ENCODE results near the gene GGA2.

Gene GGA2

DNA sequence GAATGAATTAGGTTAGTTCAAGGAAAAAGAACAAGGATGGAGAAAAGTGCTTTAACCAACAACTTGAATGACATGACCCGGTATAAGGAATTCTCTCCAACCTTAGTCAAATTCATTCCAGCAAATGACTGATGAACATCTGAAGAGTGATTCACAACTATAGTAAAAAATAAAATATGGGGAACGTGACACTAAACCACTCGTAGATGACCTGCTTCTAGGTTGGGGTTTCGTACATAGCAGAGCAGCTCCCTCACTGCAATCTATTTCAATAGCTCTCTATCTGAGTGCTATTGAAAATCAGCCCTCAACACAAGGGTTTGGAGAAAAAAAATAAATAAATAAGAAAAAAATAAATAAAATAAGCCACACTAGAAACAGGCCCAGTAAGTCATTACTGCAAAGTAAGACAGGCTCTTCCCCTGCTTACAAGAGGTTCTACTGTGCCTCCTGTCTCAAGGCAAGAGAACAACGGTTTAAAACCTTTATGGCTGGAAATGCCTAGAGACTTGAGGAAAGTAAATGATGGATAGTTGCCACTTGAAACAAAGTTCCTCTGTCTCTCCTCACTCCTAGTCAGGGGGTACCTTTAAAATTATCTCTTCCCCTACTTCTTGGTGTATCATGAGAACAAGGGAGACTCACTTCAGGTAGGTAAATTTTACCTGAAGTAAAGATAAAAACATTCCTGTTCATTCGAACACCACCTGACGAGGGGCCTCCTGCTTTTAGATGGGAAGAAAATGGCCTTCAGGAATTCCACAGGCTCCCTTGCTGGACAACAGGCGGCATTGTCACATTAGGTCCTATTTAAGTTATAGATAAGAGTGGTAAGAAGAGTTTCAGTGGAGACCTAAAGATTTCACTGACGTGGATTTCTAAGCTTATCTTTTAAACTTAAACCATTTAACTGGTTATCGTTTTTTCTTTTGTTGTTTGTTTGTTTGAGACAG, 77.8 kb downstream of the GGA2 start:
- no peak overlapping the region for H3K4me3 ChIP-seq (ENCODE audit: low read length)
- 93% methylated on average over 10 of the region's 10 CpGs for WGBS
- peaks cover 53% of the 10 kb centered on the region for H3K36me3 ChIP-seq (ENCODE audit: insufficient read depth, low read length)
- H3K9me3 ChIP-seq (ENCODE audit: insufficient read depth, low read depth, low read length): no peaks in the 10 kb centered on the region
- H3K27ac ChIP-seq (ENCODE audit: low read depth, low read length): no peak overlapping the region
- H3K4me1 ChIP-seq (ENCODE audit: insufficient read depth, low read length): no peaks in the 10 kb centered on the region
- H3K27me3 ChIP-seq (ENCODE audit: insufficient read depth, low read length): no peaks in the 10 kb centered on the region
- H3K9ac ChIP-seq (ENCODE audit: low read depth, low read length): no peak overlapping the region

DNA sequence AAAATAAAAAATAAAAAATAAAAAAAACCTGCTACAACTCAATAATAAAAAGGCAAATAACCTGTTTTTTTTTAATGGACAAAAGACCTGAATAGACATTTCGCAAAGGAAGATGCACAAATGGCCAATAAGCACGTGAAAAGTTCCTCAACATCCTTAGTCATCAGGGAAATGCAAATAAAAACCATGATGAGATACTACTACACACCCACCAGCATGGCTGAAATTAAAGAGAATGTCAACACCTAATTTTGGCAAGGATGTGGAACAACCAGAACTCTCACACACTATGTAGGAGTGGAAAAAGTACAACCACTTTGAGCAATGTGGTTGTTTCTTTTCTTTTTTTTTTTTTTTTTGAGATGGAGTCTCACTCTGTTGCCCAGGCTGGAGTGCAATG, 81.9 kb downstream of the GGA2 start:
- Histone ChIP-seq H3K9ac (ENCODE audit: low read depth, low read length) (no peak overlapping the region), H3K9me3 (ENCODE audit: insufficient read depth, low read depth, low read length) (no peaks in the 10 kb centered on the region), H3K36me3 (ENCODE audit: insufficient read depth, low read length) (peaks cover 42% of the 10 kb centered on the region), H3K4me3 (ENCODE audit: low read length) (no peak overlapping the region), H3K27me3 (ENCODE audit: insufficient read depth, low read length) (no peaks in the 10 kb centered on the region), H3K27ac (ENCODE audit: low read depth, low read length) (no peak overlapping the region), H3K4me1 (ENCODE audit: insufficient read depth, low read length) (no peaks in the 10 kb centered on the region)
- 98% methylated on average over 2 of the region's 2 CpGs for WGBS

DNA sequence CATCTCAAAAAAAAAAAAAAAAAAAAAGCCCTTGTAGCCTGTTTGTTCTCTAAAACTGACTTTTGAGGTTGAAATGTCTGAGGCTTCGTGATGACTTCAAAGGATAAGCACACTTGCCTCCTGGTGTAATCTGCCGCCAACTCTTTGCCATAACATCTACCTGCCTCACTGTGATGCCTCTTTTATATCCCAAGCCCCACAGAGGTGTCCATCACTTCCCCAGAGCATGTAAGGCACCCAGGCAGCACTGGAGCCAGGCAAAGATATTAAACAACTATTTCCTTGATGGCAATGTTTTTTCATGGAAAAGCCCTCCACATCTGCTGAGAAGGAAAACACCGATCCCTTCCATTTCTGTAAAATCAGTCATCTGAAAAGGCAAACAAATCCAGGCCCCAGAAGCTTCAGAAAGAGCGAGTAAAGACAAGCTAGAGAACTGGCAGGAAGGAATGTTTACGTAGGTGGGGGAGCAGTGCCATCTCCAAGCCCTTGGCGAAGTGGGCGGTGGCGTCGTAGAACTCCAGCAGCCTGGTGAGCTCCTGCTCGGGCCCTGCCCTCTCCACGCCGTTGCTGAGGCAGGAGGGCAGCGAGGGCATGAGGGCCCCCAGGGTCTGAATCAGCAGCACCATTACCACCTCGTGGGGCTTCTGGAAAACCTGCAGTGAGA, 85.9 kb downstream of the GGA2 start:
- peaks cover 13% of the 10 kb centered on the region for H3K36me3 ChIP-seq (ENCODE audit: insufficient read depth, low read length)
- WGBS: 95% methylated on average over 14 of the region's 14 CpGs
- H3K4me1 ChIP-seq (ENCODE audit: insufficient read depth, low read length): peaks cover 4% of the 10 kb centered on the region; the same call in 1 of the 2 replicates
- H3K27me3 ChIP-seq (ENCODE audit: insufficient read depth, low read length): no peaks in the 10 kb centered on the region
- no peak overlapping the region for H3K27ac ChIP-seq (ENCODE audit: low read depth, low read length)
- H3K9me3 ChIP-seq (ENCODE audit: insufficient read depth, low read depth, low read length): no peaks in the 10 kb centered on the region
- no peak overlapping the region for H3K9ac ChIP-seq (ENCODE audit: low read depth, low read length)
- H3K4me3 ChIP-seq (ENCODE audit: low read length): no peak overlapping the region

DNA sequence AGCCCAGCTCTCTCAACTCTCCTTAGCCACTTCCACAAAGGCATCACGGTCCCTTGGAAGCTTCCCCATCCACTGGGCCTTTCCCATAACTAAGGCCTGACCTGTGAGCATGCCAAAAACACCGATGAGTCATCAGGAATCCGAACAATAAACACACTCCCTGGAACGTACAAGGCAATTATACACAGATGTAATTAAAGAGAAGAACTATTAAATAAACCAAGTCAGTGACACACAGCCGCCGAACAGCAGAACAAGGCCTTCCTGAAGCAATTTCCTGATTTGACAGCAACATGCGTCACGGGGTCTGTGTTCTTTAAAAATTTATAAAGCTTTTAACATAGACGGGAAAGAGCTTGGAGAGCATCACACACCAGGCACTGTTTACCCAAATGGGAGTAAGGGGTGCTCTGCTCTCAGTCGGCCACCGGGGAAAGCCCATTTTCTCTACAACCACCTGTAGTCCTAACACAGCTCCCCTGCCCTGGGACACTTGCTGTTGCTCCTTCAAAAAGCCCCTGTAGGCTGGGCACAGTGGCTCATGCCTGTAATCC, 86.7 kb downstream of the GGA2 start:
- Histone ChIP-seq H3K36me3 (ENCODE audit: insufficient read depth, low read length) (peaks cover 10% of the 10 kb centered on the region; the same call in 1 of the 2 replicates), H3K27ac (ENCODE audit: low read depth, low read length) (no peak overlapping the region), H3K4me1 (ENCODE audit: insufficient read depth, low read length) (peaks cover 4% of the 10 kb centered on the region; the same call in 1 of the 2 replicates), H3K4me3 (ENCODE audit: low read length) (no peak overlapping the region), H3K9me3 (ENCODE audit: insufficient read depth, low read depth, low read length) (no peaks in the 10 kb centered on the region), H3K27me3 (ENCODE audit: insufficient read depth, low read length) (no peaks in the 10 kb centered on the region), H3K9ac (ENCODE audit: low read depth, low read length) (no peak overlapping the region)
- 91% methylated on average over 11 of the region's 11 CpGs for WGBS

DNA sequence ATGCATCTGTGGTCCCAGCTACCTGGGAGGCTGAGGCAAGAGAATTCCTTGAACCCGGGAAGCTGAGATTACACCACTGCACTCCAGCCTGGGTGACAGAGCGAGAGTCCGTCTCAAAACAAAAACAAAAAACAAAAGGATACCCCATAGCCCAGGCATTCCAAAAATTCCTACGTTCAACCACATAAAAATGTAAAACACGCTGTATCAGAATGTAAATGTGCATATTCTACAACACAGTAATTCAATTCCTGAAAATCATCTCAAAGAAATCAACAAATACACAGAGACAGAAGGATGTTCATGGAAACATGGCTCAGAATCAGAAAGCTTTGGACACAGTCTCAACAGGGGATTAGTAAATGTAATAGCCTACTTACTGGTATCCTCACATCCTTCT, 90.3 kb downstream of the GGA2 start:
- H3K27me3 ChIP-seq (ENCODE audit: insufficient read depth, low read length): no peaks in the 10 kb centered on the region
- H3K9ac ChIP-seq (ENCODE audit: low read depth, low read length): no peak overlapping the region
- no peak overlapping the region for H3K4me3 ChIP-seq (ENCODE audit: low read length)
- H3K36me3 ChIP-seq (ENCODE audit: insufficient read depth, low read length): peaks cover 28% of the 10 kb centered on the region
- no peak overlapping the region for H3K27ac ChIP-seq (ENCODE audit: low read depth, low read length)
- 91% methylated on average over 5 of the region's 5 CpGs for WGBS
- peaks cover 4% of the 10 kb centered on the region; the same call in 1 of the 2 replicates for H3K4me1 ChIP-seq (ENCODE audit: insufficient read depth, low read length)
- H3K9me3 ChIP-seq (ENCODE audit: insufficient read depth, low read depth, low read length): no peaks in the 10 kb centered on the region

DNA sequence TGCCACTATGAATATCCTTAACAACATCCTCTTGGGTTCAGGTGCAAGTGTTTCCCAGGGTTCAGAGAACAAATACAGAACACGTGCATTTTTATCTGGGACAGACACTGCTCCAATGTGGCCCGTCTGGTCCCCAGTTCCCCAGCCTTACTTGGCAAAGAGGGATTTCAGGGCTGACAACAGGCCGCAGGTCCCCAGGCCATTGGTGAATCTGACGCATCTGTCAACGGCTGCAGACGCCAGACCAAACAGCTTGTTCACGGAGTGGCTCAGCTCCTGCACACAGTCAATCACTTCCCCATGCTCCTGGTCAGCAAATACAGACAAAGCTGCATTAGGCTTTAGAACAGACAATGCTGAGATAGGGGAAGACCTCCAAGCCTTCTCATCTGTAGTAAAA, 93.5 kb downstream of the GGA2 start:
- H3K9ac ChIP-seq (ENCODE audit: low read depth, low read length): no peak overlapping the region
- peaks cover 4% of the 10 kb centered on the region; the same call in 1 of the 2 replicates for H3K4me1 ChIP-seq (ENCODE audit: insufficient read depth, low read length)
- no peaks in the 10 kb centered on the region for H3K27me3 ChIP-seq (ENCODE audit: insufficient read depth, low read length)
- H3K27ac ChIP-seq (ENCODE audit: low read depth, low read length): no peak overlapping the region
- no peak overlapping the region for H3K4me3 ChIP-seq (ENCODE audit: low read length)
- no peaks in the 10 kb centered on the region for H3K9me3 ChIP-seq (ENCODE audit: insufficient read depth, low read depth, low read length)
- 94% methylated on average over 7 of the region's 7 CpGs for WGBS
- peaks cover 45% of the 10 kb centered on the region for H3K36me3 ChIP-seq (ENCODE audit: insufficient read depth, low read length)

DNA sequence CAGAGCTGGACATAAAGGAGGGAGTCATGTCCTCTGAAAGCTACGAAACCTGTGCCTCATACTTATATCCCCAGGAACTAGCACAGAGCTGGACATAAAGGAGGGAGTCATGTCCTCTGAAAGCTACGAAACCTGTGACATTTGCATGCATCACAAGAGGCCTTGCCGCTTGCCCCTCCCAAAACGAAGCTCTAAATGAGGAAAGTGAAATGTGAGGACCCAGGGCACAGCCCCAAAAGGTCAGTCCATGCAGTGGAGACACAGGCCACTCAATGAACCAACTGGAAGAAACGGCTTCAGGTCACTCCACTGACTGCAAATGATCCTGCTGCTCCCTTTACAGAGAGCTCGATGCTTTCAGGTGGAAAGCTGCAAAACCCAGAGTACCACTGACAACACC, 95.6 kb downstream of the GGA2 start:
- H3K27ac ChIP-seq (ENCODE audit: low read depth, low read length): no peak overlapping the region
- H3K27me3 ChIP-seq (ENCODE audit: insufficient read depth, low read length): no peaks in the 10 kb centered on the region
- no peak overlapping the region for H3K9ac ChIP-seq (ENCODE audit: low read depth, low read length)
- 94% methylated on average over 6 of the region's 6 CpGs for WGBS
- peaks cover 4% of the 10 kb centered on the region for H3K4me1 ChIP-seq (ENCODE audit: insufficient read depth, low read length)
- H3K4me3 ChIP-seq (ENCODE audit: low read length): no peak overlapping the region
- H3K9me3 ChIP-seq (ENCODE audit: insufficient read depth, low read depth, low read length): no peaks in the 10 kb centered on the region
- peaks cover 57% of the 10 kb centered on the region for H3K36me3 ChIP-seq (ENCODE audit: insufficient read depth, low read length)
